CD4-positive, alpha-beta T cell (primary cell): ENCODE measurements around the gene PTPRN2. TPM values are rescaled to one million over a fixed set of nuclear protein-coding genes. Genes with fewer than 3 reads are reported as not detected.

Experiments used
- ATAC-seq: fragments of 200-7000 bp; cut with Tn5 transposase; one replicate; pipeline ENCODE4 v1.10.0; 2022; ENCODE audit warnings: mild to moderate bottlenecking; ENCODE audit not compliant: poor library complexity
- CTCF ChIA-PET: fragments of 350-600 bp; sonication (Branson Sonifier 250); formaldehyde crosslinking; loops from one replicate; lab custom pipeline; 2021; ENCODE audit warnings: antibody characterized with exemption, inconsistent platforms; lab: Charles Lee
- POLR2A ChIA-PET: fragments of 350-600 bp; sonication (Branson Sonifier 250); formaldehyde crosslinking; loops from one replicate; lab custom pipeline; 2021; ENCODE audit warnings: antibody characterized with exemption, inconsistent platforms; lab: Charles Lee
- DNase-seq, 14 experiments: peaks; one replicate each; pipeline ENCODE4 v3.0.0-alpha.2; 2013 to 2020; ENCODE audit warnings: mixed read lengths in 2 of 14
- H3K27ac ChIP-seq, 2 donors: one replicate each; pipeline versions ENCODE4 v1.5.1 to v1.7.0; 2013; ENCODE audit warnings: low read length in 2 of 2, low read depth in 1 of 2, mild to moderate bottlenecking in 1 of 2
- H3K27me3 ChIP-seq, 2 experiments: 1 replicate in 1 of 2; 2 replicates in 1 of 2; pipeline versions ENCODE4 v1.6.1 to v1.7.0; 2013; ENCODE audit warnings: low read length in 2 of 2, control low read depth in 1 of 2, mild to moderate bottlenecking in 1 of 2, moderate library complexity in 1 of 2; ENCODE audit not compliant: insufficient read depth in 2 of 2, control insufficient read depth in 1 of 2
- H3K36me3 ChIP-seq: one replicate; pipeline ENCODE4 v1.6.1; 2013; ENCODE audit warnings: low read length, control low read depth; ENCODE audit not compliant: insufficient read depth
- H3K4me1 ChIP-seq: one replicate; pipeline ENCODE4 v1.6.1; 2013; ENCODE audit warnings: low read length, control low read depth; ENCODE audit not compliant: insufficient read depth
- H3K4me3 ChIP-seq: one replicate; pipeline ENCODE4 v1.5.1; 2013; ENCODE audit warnings: mild to moderate bottlenecking, low read length, moderate library complexity
- H3K9me3 ChIP-seq, 2 experiments: 1 replicate in 1 of 2; 2 replicates in 1 of 2; pipeline versions ENCODE4 v1.6.1 to v1.7.0; 2013; ENCODE audit warnings: low read length in 2 of 2, mild to moderate bottlenecking in 2 of 2, control low read depth in 1 of 2, moderate library complexity in 1 of 2; ENCODE audit not compliant: control insufficient read depth in 1 of 2, insufficient read depth in 1 of 2
- H3K27ac Mint-ChIP-seq: one replicate; pipeline ENCODE4 v1.8.0; 2020; ENCODE audit warnings: mixed read lengths
- H3K27me3 Mint-ChIP-seq: one replicate; pipeline ENCODE4 v1.8.0; 2021; ENCODE audit warnings: mixed read lengths
- H3K36me3 Mint-ChIP-seq: one replicate; pipeline ENCODE4 v1.8.0; 2021; ENCODE audit warnings: low read depth, mixed read lengths
- H3K4me1 Mint-ChIP-seq: one replicate; pipeline ENCODE4 v1.8.0; 2021; ENCODE audit warnings: low read depth, mixed read lengths
- H3K4me3 Mint-ChIP-seq: one replicate; pipeline ENCODE4 v1.8.0; 2020; ENCODE audit warnings: mild to moderate bottlenecking, mixed read lengths
- H3K9me3 Mint-ChIP-seq: one replicate; pipeline ENCODE4 v1.8.0; 2020; ENCODE audit warnings: mixed read lengths
- intact Hi-C, 2 experiments: fragments of 100-400 bp; cut with DNase I in 1 of 2; cut with micrococcal nuclease in 1 of 2; formaldehyde crosslinking; loops; one replicate each; pipeline versions ENCODE4 v1.15.1 to v1.9.0; 2023 to 2025; cut with DNase I, micrococcal nuclease
- total RNA-seq, 174 experiments: library from RNA in 2 of 174; stranded (reverse) in 2 of 174; gene quantifications; one replicate each; pipeline ENCODE4 v1.2.3 and lab custom pipeline; 2021 to 2026
- TF ChIP-seq, protein P1 (sequence below): fragments of 200-600 bp; IDR thresholded peaks from one replicate; pipeline ENCODE4 v1.8.0; 2022; ENCODE audit warnings: antibody characterized with exemption, mild to moderate bottlenecking

PTPRN2 gene
- total RNA-seq, 2 experiments from 2014 or later, result 0.34 to 0.44 TPM

- Mint-ChIP-seq H3K36me3 (no peaks in the 10 kb centered on the region), H3K4me3 (no peak overlapping the region), H3K4me1 (no peaks in the 10 kb centered on the region), H3K27me3 (peaks cover 16% of the 10 kb centered on the region), H3K9me3 (peaks cover 6% of the 10 kb centered on the region), H3K27ac (no peak overlapping the region)
- Histone ChIP-seq H3K27me3 (no peaks in the 10 kb centered on the region), H3K4me3 (no peak overlapping the region), H3K4me1 (peaks cover 11% of the 10 kb centered on the region), H3K9me3 (peaks cover 0 to 16% of the 10 kb centered on the region in 2 experiments), H3K36me3 (no peaks in the 10 kb centered on the region), H3K27ac (no peak overlapping the region)
- TF ChIP-seq, protein P1, sequence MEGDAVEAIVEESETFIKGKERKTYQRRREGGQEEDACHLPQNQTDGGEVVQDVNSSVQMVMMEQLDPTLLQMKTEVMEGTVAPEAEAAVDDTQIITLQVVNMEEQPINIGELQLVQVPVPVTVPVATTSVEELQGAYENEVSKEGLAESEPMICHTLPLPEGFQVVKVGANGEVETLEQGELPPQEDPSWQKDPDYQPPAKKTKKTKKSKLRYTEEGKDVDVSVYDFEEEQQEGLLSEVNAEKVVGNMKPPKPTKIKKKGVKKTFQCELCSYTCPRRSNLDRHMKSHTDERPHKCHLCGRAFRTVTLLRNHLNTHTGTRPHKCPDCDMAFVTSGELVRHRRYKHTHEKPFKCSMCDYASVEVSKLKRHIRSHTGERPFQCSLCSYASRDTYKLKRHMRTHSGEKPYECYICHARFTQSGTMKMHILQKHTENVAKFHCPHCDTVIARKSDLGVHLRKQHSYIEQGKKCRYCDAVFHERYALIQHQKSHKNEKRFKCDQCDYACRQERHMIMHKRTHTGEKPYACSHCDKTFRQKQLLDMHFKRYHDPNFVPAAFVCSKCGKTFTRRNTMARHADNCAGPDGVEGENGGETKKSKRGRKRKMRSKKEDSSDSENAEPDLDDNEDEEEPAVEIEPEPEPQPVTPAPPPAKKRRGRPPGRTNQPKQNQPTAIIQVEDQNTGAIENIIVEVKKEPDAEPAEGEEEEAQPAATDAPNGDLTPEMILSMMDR, result no peak
- ChIA-PET POLR2A (no interaction called here), CTCF (no interaction called here)
- ATAC-seq (no peak), DNase-seq (no peak)
- intact Hi-C loops, result no loop called here
Measured at GRCh38 chr7:158375034-158375433, 212.6 kb downstream of the PTPRN2 start.

DNA sequence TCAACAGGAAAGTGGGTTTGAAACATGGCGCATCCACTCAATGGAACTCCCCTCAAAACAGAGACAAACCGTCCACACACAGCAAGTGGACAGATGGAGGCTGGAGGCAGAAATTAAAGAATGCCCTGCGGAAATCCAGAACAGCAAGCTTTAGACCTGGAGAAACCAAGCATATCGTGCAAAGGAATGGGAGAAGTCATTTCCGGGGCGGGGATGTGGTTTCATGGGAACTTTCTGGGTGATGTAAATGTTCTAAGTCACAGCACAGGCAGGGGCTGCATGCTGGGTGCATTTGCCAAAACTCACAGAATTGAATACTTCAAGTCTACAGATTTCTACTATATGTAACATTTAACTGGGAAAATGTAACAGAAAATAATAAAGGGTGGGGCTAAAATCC is 213.0 kb downstream of the PTPRN2 start:
- POLR2A ChIA-PET, result no interaction called here
- DNase-seq (no peak), ATAC-seq (no peak)
- Mint-ChIP-seq H3K4me3 (no peak overlapping the region), H3K36me3 (no peaks in the 10 kb centered on the region), H3K4me1 (no peaks in the 10 kb centered on the region), H3K27me3 (peaks cover 16% of the 10 kb centered on the region), H3K9me3 (peaks cover 4% of the 10 kb centered on the region), H3K27ac (no peak overlapping the region)
- Histone ChIP-seq H3K36me3 (no peaks in the 10 kb centered on the region), H3K27ac (no peak overlapping the region), H3K27me3 (peaks cover 0 to 2% of the 10 kb centered on the region in 2 experiments), H3K9me3 (peaks cover 0 to 16% of the 10 kb centered on the region in 2 experiments), H3K4me1 (peaks cover 11% of the 10 kb centered on the region), H3K4me3 (no peak overlapping the region)
- intact Hi-C loops, result no loop called here
- TF ChIP-seq, protein P1, result no peak
- CTCF ChIA-PET, result no interaction called here

- no peaks in the 10 kb centered on the region for H3K4me1 Mint-ChIP-seq
Measured at GRCh38 chr7:158374146-158374545, 213.5 kb downstream of the PTPRN2 start.

More at GRCh38 chr7:158374146-158374545, 213.5 kb downstream of the PTPRN2 start:
- ATAC-seq (no peak), DNase-seq (no peak)
- Histone ChIP-seq H3K4me1 (peaks cover 11% of the 10 kb centered on the region), H3K27ac (no peak overlapping the region), H3K27me3 (peaks cover 0 to 2% of the 10 kb centered on the region in 2 experiments), H3K4me3 (no peak overlapping the region), H3K9me3 (peaks cover 0 to 16% of the 10 kb centered on the region in 2 experiments), H3K36me3 (no peaks in the 10 kb centered on the region)
- Mint-ChIP-seq H3K27me3 (peaks cover 16% of the 10 kb centered on the region), H3K36me3 (no peaks in the 10 kb centered on the region), H3K4me3 (no peak overlapping the region), H3K9me3 (peaks cover under 1% of the 10 kb centered on the region), H3K27ac (no peak overlapping the region)
- ChIA-PET CTCF (no interaction called here), POLR2A (no interaction called here)
- TF ChIP-seq, protein P1, result no peak
- intact Hi-C loops, result no loop called here
